MM.1S (cell line): ENCODE results near the gene STAB1.

Experiments
- DNase-seq: peaks from one replicate; pipeline ENCODE4 v3.0.0-alpha.2; 2015
- H2AFZ ChIP-seq: fragments of 300-600 bp; sonication (generic); 2 replicates; pipeline ENCODE4 v1.6.0; 2016; ENCODE audit warnings: antibody characterized with exemption, low read length
- H3F3A ChIP-seq: fragments of 300-600 bp; sonication (generic); 2 replicates; pipeline ENCODE4 v1.6.1; 2016; ENCODE audit warnings: mild to moderate bottlenecking, antibody characterized with exemption, low read length, moderate library complexity, mixed read lengths; ENCODE audit not compliant: insufficient read depth
- H3K27ac ChIP-seq: fragments of 300-600 bp; sonication (generic); 2 replicates; pipeline ENCODE4 v1.5.1; 2016; ENCODE audit warnings: mild to moderate bottlenecking, low read length
- H3K27me3 ChIP-seq: fragments of 300-600 bp; sonication (generic); replicated peaks from 2 replicates; pipeline ENCODE4 v1.6.0; 2016; ENCODE audit warnings: low read length; ENCODE audit not compliant: insufficient read depth
- H3K36me3 ChIP-seq: fragments of 300-600 bp; sonication (generic); replicated peaks from 2 replicates; pipeline ENCODE4 v1.6.1; 2016; ENCODE audit warnings: mild to moderate bottlenecking, low read length, mixed read lengths; ENCODE audit not compliant: insufficient read depth
- H3K4me1 ChIP-seq: fragments of 300-600 bp; sonication (generic); 2 replicates; pipeline ENCODE4 v1.6.1; 2016; ENCODE audit warnings: low read length, mixed read lengths
- H3K4me2 ChIP-seq: fragments of 300-600 bp; sonication (generic); 2 replicates; pipeline ENCODE4 v1.6.0; 2016; ENCODE audit warnings: low read depth, low read length
- H3K4me3 ChIP-seq: fragments of 300-600 bp; sonication (generic); 2 replicates; pipeline ENCODE4 v1.5.1; 2016; ENCODE audit warnings: low read length, mixed read lengths
- H3K79me2 ChIP-seq: fragments of 300-600 bp; sonication (generic); 2 replicates; pipeline ENCODE4 v1.6.1; 2016; ENCODE audit warnings: mixed run types, low read length, mixed read lengths
- H3K9ac ChIP-seq: fragments of 300-600 bp; sonication (generic); 2 replicates; pipeline ENCODE4 v1.6.1; 2016; ENCODE audit warnings: low read length, mixed read lengths
- H3K9me2 ChIP-seq: fragments of 300-600 bp; sonication (generic); replicated peaks from 2 replicates; pipeline ENCODE4 v1.6.1; 2016; ENCODE audit warnings: mild to moderate bottlenecking, low read length, mixed read lengths; ENCODE audit not compliant: insufficient read depth
- H3K9me3 ChIP-seq: fragments of 300-600 bp; sonication (generic); replicated peaks from 2 replicates; pipeline ENCODE4 v1.6.1; 2016; ENCODE audit warnings: mild to moderate bottlenecking, low read length, mixed read lengths; ENCODE audit not compliant: insufficient read depth
- H4K20me1 ChIP-seq: fragments of 300-600 bp; sonication (generic); 2 replicates; pipeline ENCODE4 v1.6.1; 2016; ENCODE audit warnings: mild to moderate bottlenecking, low read length, moderate library complexity, mixed read lengths; ENCODE audit not compliant: insufficient read depth
- EZH2 ChIP-seq: fragments of 300-600 bp; sonication (generic); optimal IDR thresholded peaks from 2 replicates; pipeline ENCODE3; 2017; ENCODE audit warnings: low read depth, mild to moderate bottlenecking, antibody characterized with exemption, low read length, mixed read lengths
- EZH2phosphoT487 ChIP-seq: fragments of 300-600 bp; sonication (generic); IDR thresholded peaks from 2 replicates; pipeline ENCODE4 v1.6.1; 2018; ENCODE audit warnings: antibody characterized with exemption, low read length
- TF ChIP-seq, protein P1 (sequence below): fragments of 300-600 bp; sonication (generic); IDR thresholded peaks from 2 replicates; pipeline ENCODE4 v1.5.1; 2016; ENCODE audit warnings: antibody characterized with exemption, low read length, mixed read lengths

Gene STAB1

DNA sequence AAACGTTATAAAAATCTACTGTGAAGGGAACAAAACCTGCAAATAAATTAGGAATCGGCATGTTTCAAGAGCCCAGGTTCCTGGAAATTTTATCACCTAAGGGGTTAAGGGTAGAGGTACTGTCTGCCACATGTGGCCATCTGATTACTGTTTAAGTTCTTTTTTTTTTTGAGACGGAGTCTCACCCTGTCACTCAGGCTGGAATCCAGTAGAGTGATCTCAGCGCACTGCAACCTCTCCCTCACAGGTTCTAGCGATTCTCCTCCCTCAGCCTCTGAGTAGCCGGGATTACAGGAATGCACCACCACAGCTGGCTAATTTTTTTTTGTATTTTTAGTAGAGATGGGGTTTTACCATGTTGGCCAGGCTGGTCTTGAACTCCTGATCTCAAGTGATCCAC is 77.1 kb downstream of the STAB1 start:
- no peaks in the 10 kb centered on the region; the same call in 1 of the 2 replicates for H3K36me3 ChIP-seq
- H3K4me3 ChIP-seq: no peak overlapping the region
- no peaks in the 10 kb centered on the region for H3K4me1 ChIP-seq
- no peaks in the 10 kb centered on the region for H3K27me3 ChIP-seq
- H3K27ac ChIP-seq: no peak overlapping the region
- no peaks in the 10 kb centered on the region for H3K79me2 ChIP-seq
- no peaks in the 10 kb centered on the region for H3F3A ChIP-seq
- H3K4me2 ChIP-seq: no peak overlapping the region
- no peaks in the 10 kb centered on the region for H3K9me3 ChIP-seq
- TF ChIP-seq EZH2phosphoT487 (no peak), EZH2 (no peak)
- TF ChIP-seq, protein P1, sequence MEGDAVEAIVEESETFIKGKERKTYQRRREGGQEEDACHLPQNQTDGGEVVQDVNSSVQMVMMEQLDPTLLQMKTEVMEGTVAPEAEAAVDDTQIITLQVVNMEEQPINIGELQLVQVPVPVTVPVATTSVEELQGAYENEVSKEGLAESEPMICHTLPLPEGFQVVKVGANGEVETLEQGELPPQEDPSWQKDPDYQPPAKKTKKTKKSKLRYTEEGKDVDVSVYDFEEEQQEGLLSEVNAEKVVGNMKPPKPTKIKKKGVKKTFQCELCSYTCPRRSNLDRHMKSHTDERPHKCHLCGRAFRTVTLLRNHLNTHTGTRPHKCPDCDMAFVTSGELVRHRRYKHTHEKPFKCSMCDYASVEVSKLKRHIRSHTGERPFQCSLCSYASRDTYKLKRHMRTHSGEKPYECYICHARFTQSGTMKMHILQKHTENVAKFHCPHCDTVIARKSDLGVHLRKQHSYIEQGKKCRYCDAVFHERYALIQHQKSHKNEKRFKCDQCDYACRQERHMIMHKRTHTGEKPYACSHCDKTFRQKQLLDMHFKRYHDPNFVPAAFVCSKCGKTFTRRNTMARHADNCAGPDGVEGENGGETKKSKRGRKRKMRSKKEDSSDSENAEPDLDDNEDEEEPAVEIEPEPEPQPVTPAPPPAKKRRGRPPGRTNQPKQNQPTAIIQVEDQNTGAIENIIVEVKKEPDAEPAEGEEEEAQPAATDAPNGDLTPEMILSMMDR: no peak
- H4K20me1 ChIP-seq: no peaks in the 10 kb centered on the region
- DNase-seq: no peak
- H3K9ac ChIP-seq: no peak overlapping the region
- H2AFZ ChIP-seq: no peak overlapping the region
- H3K9me2 ChIP-seq: no peaks in the 10 kb centered on the region
